GM10248 (cell line): Measurements from ENCODE around the gene PRKAR1B.

Experiments
- CTCF ChIA-PET: fragments of 300-600 bp; sonication (Branson Sonifier 250); formaldehyde crosslinking; extraction: SDS; loops from one replicate; lab custom pipeline; 2021; ENCODE audit warnings: antibody characterized with exemption; lab: Yijun Ruan, JAX
- POLR2A ChIA-PET: fragments of 350-650 bp; sonication (Branson Sonifier 250); formaldehyde crosslinking; extraction: SDS; loops from one replicate; lab custom pipeline; 2020; ENCODE audit warnings: antibody characterized with exemption; lab: Yijun Ruan, JAX
- DNase-seq: peaks from one replicate; pipeline ENCODE4 v3.0.0; 2012; ENCODE audit errors: extremely low spot score
- TF ChIP-seq, protein P1 (sequence below): IDR thresholded peaks from 2 replicates; pipeline ENCODE4 v1.5.1; 2012; ENCODE audit warnings: mild to moderate bottlenecking, low read depth; ENCODE audit errors: extremely low read depth, missing control alignments, control extremely low read depth

PRKAR1B gene

DNA sequence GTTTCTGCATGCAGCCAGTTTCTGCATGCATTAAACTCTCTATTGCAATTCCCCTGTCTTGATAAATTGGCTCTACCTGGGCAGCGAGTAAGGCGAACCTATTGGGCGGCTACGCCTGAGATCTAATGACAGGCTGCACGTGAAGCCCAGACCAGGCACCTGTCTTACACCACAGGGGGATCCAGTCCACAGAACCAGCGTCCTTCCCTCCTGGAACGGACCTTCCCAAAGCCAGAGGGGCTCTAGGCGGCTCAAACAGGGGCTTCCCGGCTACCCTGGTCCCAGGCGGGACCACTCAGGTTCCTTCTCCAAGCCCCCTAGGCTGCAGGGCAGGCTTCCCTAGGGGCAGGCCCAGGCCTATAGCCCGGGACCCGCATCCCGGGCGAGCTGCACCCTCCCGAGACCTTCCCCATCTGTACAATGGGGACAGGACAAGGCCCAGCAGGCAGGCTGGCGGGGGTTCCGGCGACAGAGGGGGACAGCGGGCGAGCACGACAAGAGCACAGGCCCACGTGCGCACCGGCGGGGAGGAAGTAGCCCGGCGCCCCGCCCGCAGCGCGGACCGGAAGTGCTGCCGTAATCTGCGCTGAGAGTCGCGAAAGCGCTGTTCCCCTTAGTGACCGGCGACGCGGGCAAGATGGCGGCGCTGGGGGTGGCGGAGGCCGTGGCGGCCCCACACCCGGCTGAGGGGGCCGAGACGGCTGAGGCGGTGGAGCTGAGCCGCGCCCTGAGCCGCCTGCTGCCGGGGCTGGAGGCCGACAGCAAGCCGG is 812 bp downstream of the PRKAR1B start, which contains the start of gene DNAAF5:
Gene DNAAF5 (plus strand): TSS at position 616 of the 770 bp plus-strand sequence. CDS start 22 bp downstream, at position 638.
- POLR2A ChIA-PET, result no interaction called here
- TF ChIP-seq, protein P1, sequence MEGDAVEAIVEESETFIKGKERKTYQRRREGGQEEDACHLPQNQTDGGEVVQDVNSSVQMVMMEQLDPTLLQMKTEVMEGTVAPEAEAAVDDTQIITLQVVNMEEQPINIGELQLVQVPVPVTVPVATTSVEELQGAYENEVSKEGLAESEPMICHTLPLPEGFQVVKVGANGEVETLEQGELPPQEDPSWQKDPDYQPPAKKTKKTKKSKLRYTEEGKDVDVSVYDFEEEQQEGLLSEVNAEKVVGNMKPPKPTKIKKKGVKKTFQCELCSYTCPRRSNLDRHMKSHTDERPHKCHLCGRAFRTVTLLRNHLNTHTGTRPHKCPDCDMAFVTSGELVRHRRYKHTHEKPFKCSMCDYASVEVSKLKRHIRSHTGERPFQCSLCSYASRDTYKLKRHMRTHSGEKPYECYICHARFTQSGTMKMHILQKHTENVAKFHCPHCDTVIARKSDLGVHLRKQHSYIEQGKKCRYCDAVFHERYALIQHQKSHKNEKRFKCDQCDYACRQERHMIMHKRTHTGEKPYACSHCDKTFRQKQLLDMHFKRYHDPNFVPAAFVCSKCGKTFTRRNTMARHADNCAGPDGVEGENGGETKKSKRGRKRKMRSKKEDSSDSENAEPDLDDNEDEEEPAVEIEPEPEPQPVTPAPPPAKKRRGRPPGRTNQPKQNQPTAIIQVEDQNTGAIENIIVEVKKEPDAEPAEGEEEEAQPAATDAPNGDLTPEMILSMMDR, result no peak
- CTCF ChIA-PET, result interaction anchor here (1.4 kb wide), 1 partner anchor 10 kb away, joined by 3 read pairs; no protein-coding TSS in a partner anchor
- peak; percentile 95 for DNase-seq

DNA sequence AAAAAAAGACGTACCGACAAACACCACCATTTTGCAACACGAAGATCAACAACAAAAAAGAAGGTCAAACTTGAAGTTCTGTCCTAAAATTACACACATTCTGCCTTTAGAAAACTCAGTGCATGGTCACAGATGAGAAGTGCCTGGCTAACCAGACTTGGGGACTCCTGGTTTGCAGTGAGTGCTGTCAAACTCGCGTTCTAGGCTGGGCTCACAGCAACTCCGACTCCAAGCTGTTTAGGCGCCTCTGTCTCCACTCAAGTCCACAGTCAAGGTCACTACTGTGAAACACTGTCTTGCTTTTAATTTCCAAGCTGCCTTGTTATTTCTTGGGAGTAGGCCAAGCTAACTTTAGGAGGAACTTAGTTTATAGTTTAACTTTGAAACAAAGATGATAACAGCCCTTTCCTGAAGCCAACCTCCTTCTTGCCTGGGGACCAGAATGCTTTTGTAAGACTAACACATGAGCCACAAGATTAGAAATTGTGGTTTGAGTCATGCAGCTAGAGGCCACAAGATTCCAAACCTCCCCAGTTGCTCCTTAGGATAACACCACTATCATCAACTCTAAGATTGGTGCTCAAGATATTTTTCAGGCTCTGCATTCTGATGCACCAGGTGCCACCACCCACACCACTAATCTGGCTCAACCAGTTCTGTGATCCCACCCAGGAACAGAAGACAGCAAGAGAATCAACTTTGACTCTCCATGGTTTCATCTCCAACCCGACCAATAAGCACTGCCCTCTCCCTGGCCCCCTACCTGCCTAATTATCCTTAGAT is 1.7 kb downstream of the PRKAR1B start:
- TF ChIP-seq, protein P1, result no peak
- DNase-seq, result no peak
- ChIA-PET POLR2A (interaction anchor here (0.7 kb wide), 1 partner anchor 254 kb away, joined by 5 read pairs; no protein-coding TSS in a partner anchor), CTCF (interaction anchor here (1.4 kb wide), 1 partner anchor 9 kb away, joined by 3 read pairs; no protein-coding TSS in a partner anchor)

DNA sequence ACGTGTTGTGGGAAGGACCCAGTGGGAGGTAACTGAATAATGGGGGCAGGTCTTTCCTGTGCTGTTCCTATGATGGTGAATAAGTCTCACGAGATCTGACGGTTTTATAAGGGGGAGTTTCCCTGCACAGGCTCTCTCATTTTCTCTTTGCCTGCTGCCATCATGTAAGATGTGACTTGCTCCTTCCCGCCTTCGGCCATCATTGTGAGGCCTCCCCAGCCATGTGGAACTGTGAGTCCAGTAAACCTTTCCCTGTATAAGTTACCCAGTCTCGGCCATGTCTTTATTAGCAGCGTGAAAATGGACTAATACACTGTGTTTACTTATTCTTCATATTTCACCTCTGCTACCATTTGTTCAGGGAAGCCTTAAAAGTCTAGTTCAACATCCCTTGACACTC is 2.8 kb downstream of the PRKAR1B start:
- TF ChIP-seq, protein P1, result no peak
- POLR2A ChIA-PET, result interaction anchor here (0.7 kb wide), 1 partner anchor 253 kb away, joined by 5 read pairs; no protein-coding TSS in a partner anchor

DNA sequence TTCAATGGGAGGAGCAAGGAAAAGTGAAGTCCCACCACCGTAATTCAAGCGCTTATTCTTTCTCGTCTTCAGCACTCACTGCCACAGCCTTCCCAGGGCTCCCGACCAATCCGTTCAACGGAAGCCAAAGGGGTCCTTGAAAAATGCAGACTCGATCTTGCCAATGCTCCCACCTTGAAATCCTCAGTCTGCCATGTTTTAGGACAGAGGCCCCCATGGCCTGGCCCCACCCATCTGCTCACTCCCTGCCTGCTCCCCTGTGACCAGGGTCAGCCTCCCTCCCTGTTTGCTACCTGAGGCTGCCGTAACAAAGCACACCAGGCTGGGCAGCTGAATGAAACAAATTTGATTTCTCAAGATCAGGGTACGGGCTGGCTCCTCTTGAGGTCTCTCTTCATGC is 3.5 kb downstream of the PRKAR1B start:
- DNase-seq, result no peak
- POLR2A ChIA-PET, result no interaction called here
- CTCF ChIA-PET, result no interaction called here
- TF ChIP-seq, protein P1, result no peak

More for the DNA sequence above, 2.8 kb downstream of the PRKAR1B start:
- CTCF ChIA-PET, result no interaction called here
- no peak for DNase-seq

DNA sequence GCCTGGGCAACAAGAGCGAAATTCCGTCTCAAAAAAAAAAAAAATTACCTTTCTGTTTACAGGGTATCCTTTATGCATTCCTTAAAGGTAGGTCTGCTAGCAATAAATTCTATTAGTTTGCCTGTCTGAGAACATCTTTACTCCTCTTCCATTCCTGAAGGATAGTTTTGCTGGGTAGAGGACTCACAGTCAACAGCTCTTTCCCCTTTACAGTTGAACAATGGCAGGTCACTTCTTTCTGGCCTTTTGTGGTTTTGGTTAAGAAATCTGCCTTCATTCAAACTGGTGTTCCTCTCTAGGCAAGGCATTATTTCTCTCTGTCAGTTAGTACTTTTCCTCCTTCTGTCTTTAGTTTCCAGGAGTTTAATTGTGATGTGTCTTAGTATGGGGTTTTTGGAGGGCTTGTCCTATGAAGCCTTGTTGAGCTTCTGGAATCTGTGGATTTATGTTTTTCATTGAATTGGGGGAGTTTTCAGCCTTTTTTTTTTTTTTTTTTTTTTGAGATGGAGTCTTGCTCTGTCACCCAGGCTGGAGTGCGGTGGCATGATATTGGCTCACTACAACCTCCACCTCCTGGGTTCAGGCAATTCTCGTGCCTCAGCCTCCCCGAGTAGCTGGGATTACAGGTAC is 5.3 kb downstream of the PRKAR1B start:
- TF ChIP-seq, protein P1, result no peak
- ChIA-PET CTCF (no interaction called here), POLR2A (no interaction called here)
- no peak for DNase-seq

DNA sequence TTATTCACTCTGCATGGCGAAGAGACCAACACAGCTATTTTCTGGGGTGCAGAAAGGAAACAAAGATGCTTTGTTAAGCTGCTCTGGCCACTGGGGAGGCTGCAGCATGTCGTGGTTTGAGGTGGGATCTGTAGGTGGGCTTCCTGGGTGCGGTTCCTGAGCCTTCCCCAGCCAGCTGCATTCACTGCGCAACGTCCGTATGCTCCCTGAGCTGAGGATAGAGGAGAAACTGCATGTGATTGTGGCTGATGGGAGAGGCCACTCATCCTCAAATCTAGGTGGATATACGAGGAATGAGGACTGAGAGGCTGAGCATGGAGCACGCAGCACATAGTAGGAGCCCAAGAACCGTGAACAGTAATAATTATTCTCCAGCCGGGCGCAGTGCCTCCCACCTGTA is 10.4 kb downstream of the PRKAR1B start:
- ChIA-PET POLR2A (no interaction called here), CTCF (interaction anchor here (1.0 kb wide), 2 partner anchors 9 to 20 kb away, joined by 3 read pairs; no protein-coding TSS in a partner anchor)
- DNase-seq, result no peak
- TF ChIP-seq, protein P1, result no peak
